ENCODE measurements around the gene TXNDC8. TPM values are rescaled to one million over a fixed set of nuclear protein-coding genes. Genes with fewer than 3 reads are reported as not detected.

Gene TXNDC8
- polyA plus RNA-seq, 1 donor: not detected

- DNase-seq: no peak
These were observed 60.9 kb downstream of the TXNDC8 start for GRCh38 chr9:110276781-110277180.

- no peak for DNase-seq
These were observed 67.3 kb downstream of the TXNDC8 start for GRCh38 chr9:110270211-110270995.

GRCh38 chr9:110266795-110267194 lies 70.9 kb downstream of the TXNDC8 start:
- DNase-seq: no peak

GRCh38 chr9:110261632-110262031 lies 76.0 kb downstream of the TXNDC8 start:
- DNase-seq: no peak

GRCh38 chr9:110260911-110261310 lies 76.8 kb downstream of the TXNDC8 start:
- no peak for DNase-seq

- no peak for DNase-seq
These were observed 78.1 kb downstream of the TXNDC8 start for GRCh38 chr9:110259566-110259965.

GRCh38 chr9:110258690-110259091 lies 79.0 kb downstream of the TXNDC8 start:
- no peak for DNase-seq

GRCh38 chr9:110257956-110258355 lies 79.7 kb downstream of the TXNDC8 start:
- DNase-seq: no peak

GRCh38 chr9:110257097-110257841 lies 80.4 kb downstream of the TXNDC8 start:
- no peak for DNase-seq

- DNase-seq: peak; percentile 93
These were observed 81.1 kb downstream of the TXNDC8 start, which contains the start of gene TXN for GRCh38 chr9:110256380-110257096. TXN (minus strand) TSS chr9:110256507; CDS start chr9:110256435, 72 bp downstream.

GRCh38 chr9:110255463-110256379 lies 81.9 kb downstream of the TXNDC8 start:
- peak; percentile 59 for DNase-seq

- no peak for DNase-seq
These were observed 82.6 kb downstream of the TXNDC8 start for GRCh38 chr9:110255034-110255462.

GRCh38 chr9:110254500-110254899 lies 83.2 kb downstream of the TXNDC8 start:
- DNase-seq: no peak

Other genes starting within 250 kb of the TXNDC8 start
- gene C9orf152, start 129.7 kb downstream of the TXNDC8 start, polyA plus RNA-seq (ENCODE audit: insufficient read length): 0.36 TPM
- gene TXN, start 81.4 kb downstream of the TXNDC8 start, polyA plus RNA-seq (ENCODE audit: insufficient read length): 53.5 TPM
- gene SVEP1, start 241.9 kb upstream of the TXNDC8 start, polyA plus RNA-seq (ENCODE audit: insufficient read length): 20.6 TPM

Measured in hindlimb muscle (tissue), 1 donor.